GM18873 (cell line): ENCODE results near the gene EMC9.

Source experiments
- ATAC-seq: cut with Tn5 transposase; IDR thresholded peaks from one replicate; pipeline ENCODE4 v1.9.1; 2021; ENCODE audit warnings: mild to moderate bottlenecking, moderate library complexity, moderate number of reproducible peaks; ENCODE audit not compliant: unreplicated experiment, low FRiP score

The EMC9 gene

GRCh38 chr14:24150061-24150460 is 8.7 kb upstream of the EMC9 start:
- ATAC-seq, result no peak

DNA sequence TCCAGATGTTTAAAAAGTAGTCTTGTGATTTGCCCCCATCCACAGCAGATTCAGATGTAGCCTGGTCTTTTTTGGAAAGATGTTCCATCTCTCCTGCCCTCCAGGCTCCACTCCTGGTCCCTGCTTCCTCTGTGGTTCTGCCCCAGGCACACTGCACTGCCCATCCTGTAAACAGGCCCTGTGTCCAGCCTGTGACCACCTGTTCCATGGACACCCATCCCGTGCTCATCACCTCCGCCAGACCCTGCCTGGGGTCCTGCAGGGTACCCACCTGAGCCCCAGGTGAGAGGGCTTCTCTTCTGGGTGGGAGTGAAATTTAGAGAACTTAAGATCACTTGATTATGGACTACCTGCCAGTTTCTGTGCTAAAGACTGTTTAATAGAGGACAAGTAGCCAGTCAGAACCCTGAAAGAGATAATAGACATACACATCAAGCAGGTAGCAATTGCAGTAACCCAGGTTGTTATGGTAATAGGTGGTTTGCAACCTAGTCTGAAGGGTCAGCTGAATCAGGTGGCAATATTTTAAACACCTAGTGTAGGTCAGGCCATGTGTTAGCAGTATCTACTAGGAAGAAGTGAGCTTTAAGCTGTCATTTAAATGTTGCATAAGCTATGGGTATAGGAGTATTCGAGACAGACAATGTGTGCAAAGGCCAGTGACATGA is 8.0 kb upstream of the EMC9 start:
- no peak for ATAC-seq

DNA sequence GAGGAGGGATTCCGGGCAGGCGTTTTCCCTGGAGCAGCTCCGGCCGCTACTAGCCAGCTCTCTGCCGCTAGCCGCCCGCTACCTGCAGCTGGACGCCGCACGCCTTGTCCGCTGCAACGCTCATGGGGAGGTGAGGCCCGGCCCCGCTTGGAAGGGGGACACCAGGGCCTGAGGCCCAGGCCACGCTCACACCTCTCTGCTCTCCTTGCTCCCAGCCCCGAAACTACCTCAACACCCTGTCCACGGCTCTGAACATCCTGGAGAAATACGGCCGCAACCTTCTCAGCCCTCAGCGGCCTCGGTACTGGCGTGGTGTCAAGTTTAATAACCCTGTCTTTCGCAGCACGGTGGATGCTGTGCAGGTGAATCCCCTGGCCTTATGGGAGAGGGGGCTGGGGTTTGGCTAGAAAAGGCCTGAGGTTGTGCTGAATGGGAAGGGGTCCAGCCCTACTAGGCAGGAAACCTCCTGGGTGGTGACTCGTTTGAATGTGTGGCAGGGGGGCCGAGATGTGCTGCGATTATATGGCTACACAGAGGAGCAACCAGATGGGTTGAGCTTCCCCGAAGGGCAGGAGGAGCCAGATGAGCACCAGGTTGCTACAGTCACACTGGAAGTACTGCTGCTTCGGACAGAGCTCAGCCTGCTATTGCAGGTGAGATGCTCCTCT is 6.5 kb upstream of the EMC9 start:
- ATAC-seq, result no peak

GRCh38 chr14:24146978-24147760 is 5.8 kb upstream of the EMC9 start, which contains the start of gene RNF31:
RNF31 (plus strand) TSS chr14:24147498; CDS start chr14:24147699, 201 bp downstream.
- peak; percentile 83 for ATAC-seq

- peak; percentile 50 for ATAC-seq
Observed at GRCh38 chr14:24146453-24146977, 5.1 kb upstream of the EMC9 start, which contains the start of gene PSME2. PSME2 (minus strand) TSS chr14:24146610; CDS start chr14:24146581, 29 bp downstream.

DNA sequence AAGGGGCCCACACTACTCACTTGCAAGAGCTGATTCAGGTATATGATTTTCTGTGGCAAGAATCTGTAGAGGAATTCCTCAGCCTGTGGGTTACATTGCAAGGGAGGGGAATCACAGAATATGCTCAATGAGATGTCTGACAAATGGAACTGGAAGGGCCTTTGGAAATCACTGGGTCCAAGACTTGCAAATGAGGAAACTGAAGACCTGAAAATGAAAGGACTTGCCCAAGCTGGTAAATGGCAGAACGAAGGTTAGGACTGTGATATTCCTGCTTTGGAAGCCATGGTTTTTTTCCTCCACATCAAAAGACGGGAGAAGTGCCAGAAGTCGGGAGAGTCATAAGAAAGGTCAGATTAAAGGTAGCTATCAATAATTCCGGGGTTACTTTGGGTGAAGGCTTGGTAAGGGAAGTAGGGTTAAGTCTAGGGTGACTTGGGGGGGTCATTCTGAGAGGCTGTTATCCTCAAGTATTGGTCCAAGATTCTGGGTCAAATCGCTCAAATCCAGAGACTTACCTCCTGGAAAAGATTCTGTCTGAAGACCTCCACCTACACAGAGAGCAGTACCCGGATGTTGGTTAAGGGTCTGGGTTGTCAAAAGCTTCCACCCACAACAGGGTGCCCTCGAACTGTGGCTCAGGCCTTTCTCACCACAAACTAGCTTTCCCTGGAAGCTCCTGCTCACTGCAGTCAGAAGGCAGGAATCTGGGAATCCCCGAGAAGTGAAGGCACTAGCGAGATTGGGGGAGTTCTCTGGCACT is 4.5 kb upstream of the EMC9 start:
- ATAC-seq, result no peak

DNA sequence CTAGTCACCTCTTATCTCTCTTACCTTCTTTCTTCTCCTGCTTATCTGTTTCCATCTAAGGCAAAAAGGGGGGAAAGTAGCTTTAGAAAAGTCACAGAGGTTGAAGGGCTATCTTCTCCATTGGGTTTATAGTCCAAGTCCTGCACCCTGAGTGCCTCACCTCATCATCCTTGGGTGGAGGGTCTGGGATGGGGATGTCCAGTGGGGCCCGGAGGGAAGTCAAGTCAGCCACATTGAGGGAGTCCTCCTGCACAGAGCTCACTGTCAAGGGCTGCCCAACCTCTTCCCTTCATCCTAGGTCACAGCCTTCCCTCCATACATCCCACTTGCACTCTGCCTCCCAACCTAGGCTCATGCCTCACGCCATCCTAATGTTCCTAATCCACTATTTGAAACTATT is 3.8 kb upstream of the EMC9 start:
- no peak for ATAC-seq

GRCh38 chr14:24144451-24144850 is 3.1 kb upstream of the EMC9 start:
- ATAC-seq, result no peak

DNA sequence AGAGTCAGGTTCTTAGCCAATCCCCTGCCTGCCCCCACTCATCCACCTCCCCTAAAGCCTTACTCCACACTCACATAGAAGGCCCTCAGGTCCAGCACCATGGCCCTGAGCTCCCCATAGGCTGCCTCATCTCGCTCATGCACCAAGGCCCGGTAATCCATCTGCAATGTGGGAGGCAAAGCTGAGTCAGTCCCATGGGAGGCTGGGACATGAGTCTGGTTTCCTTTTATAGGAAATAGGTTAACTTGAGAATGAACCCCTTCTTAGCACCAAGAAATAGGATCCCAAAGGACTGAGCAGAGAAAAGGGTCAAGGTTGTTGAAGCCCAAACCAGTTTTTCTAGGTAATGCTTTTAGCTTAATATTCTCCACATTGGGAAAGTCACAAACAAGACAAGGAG is 2.1 kb upstream of the EMC9 start:
- ATAC-seq, result no peak

- no peak for ATAC-seq
Observed at GRCh38 chr14:24139272-24139934, 2.0 kb downstream of the EMC9 start.

- no peak for ATAC-seq
Observed at GRCh38 chr14:24138396-24139271, 2.8 kb downstream of the EMC9 start.

DNA sequence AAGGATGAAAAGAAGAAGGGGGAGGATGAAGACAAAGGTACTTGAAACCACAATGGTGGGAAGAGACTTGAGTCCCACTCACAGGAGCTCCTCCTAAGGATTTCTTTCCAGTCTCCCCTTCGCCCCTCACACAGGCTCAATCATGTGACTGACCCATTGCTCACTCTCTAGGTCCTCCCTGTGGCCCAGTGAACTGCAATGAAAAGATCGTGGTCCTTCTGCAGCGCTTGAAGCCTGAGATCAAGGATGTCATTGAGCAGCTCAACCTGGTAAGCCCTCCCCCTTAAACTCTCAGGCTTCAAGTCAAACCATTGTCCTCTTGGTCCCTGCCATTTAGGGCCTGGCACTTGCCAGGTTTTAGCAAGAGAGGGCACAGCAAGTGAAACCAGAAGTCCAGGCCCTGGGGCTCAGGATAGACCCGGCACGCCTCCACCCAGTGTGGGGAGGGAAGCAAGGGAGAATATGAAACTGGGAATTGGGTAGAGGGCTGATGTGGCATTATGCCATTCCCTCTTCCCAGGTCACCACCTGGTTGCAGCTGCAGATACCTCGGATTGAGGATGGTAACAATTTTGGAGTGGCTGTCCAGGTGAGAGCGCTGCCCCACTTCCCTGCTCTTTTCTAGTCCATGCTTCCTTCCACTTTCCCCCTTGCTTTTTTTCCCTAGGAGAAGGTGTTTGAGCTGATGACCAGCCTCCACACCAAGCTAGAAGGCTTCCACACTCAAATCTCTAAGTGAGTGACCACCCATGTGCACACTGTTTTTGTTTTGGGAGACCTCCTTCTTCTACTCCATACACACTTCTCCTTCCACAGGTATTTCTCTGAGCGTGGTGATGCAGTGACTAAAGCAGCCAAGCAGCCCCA is 3.6 kb downstream of the EMC9 start:
- ATAC-seq, result no peak

DNA sequence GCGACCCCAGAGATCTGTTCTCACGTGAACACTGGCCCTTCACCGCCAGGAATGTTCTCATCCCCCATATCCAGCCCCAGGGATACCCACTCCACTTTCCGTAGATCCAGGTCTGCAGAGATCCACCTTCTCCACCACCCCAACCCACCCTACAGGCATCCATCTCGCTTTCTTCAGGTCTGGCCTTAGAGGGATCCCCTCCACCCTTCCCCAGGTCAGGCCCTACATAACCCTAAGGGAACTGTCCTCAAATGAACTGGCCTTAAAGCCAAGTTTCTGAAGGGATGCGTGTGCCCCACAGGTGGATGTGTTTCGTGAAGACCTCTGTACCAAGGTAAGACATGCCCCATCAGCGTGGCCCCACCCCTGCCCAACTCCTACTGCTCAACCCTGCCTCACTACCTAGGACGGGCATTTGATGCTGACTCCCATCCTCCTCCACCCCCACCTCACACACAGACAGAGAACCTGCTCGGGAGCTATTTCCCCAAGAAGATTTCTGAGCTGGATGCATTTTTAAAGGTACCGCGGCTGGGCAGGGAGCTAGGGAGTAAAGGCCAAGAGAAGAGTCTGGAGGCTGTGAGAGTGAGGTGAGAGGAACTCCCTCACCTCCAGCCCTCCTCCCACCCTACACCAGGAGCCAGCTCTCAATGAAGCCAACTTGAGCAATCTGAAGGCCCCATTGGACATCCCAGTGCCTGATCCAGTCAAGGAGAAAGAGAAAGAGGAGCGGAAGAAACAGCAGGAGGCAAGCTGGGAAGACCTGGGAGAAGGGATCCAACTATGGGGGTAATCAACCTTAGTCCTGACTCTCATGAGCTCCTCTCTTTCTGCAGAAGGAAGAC is 4.5 kb downstream of the EMC9 start:
- ATAC-seq, result no peak

- ATAC-seq, result peak; percentile 63
Observed at GRCh38 chr14:24135834-24136683, 5.3 kb downstream of the EMC9 start, which contains the start of gene PSME1. PSME1 (plus strand) TSS chr14:24136194; CDS start chr14:24136263, 69 bp downstream.

DNA sequence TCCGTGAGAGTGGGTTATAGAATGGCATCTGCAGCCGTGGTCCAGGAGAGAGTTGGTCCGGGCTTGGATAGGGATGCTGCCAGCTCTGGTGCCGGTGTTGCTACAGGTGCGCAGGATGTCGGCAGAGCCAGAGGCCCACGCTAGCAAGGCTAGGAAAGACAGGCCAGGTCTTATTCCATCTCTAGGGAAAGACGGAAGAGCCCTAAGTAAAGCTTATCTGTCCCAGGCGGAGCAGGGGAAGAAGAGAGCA is 5.9 kb downstream of the EMC9 start:
- peak; percentile 5 for ATAC-seq

- ATAC-seq, result no peak
Observed at GRCh38 chr14:24133735-24134134, 7.7 kb downstream of the EMC9 start.
